ENCODE measurements around the gene KRTAP6-1.

KRTAP6-1 gene

DNA sequence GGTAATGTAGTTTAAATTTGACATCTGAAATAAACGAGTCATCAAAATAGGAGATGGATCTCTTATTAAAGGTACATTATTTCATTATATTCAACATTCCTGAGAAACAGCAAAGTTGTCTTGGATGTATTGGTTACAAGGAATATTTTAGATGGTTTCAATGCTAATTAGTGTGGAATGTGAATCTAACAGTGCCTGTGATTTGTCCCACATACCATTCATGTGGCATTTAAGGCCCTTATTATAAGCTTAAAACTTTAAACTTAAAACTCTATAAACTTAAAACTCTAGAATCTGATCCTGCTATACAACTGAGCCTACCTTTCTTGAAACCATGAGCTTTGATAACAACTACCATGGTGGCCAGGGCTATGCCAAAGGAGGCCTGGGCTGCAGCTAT lies 12.9 kb downstream of the KRTAP6-1 start, which contains the start of gene KRTAP22-1:
TSS of gene KRTAP22-1 (plus strand) at position 301 of the 400 bp plus-strand sequence.
- H3K4me3 Mint-ChIP-seq = no peak within 1 kb of the TSS
- H3K4me1 Mint-ChIP-seq = no peaks in the 10 kb centered on the region
- peaks cover 8% of the 10 kb centered on the region for H3K9me3 Mint-ChIP-seq
- ATAC-seq (no peak), DNase-seq (ENCODE audit: low spot score in 2 of 2) (no peak)
- H3K36me3 Mint-ChIP-seq = no peaks in the 10 kb centered on the region
- no peak within 1 kb of the TSS for H3K27ac Mint-ChIP-seq

DNA sequence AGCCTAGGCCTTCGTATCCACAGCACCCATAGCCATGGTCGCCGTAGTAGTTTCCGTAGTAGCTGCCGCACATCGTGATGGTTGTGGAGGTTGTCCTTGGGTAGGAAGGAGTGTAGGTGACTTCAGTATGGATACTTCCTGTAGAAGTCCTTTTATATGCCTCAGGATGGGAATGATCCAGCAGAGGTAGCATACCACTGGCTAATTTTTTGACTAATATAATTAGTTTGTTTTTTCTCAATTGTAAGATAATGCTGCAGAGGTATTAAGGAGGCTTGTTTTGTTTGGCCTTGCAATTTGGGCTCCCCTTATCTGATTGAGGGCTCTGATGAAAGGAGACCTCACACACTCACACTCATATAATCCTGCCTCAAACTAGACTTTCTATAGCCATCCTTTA lies 14.9 kb downstream of the KRTAP6-1 start, which contains the start of gene KRTAP6-2:
TSS of gene KRTAP6-2 (minus strand) at position 101 of the 400 bp plus-strand sequence. CDS start at position 73, 28 bp downstream.
- Mint-ChIP-seq H3K9me3 (peaks cover 8% of the 10 kb centered on the region), H3K36me3 (no peaks in the 10 kb centered on the region), H3K4me3 (no peak within 1 kb of the TSS), H3K27ac (no peak within 1 kb of the TSS), H3K4me1 (no peaks in the 10 kb centered on the region)
- DNase-seq (ENCODE audit: low spot score in 2 of 2) (no peak), ATAC-seq (no peak)

DNA sequence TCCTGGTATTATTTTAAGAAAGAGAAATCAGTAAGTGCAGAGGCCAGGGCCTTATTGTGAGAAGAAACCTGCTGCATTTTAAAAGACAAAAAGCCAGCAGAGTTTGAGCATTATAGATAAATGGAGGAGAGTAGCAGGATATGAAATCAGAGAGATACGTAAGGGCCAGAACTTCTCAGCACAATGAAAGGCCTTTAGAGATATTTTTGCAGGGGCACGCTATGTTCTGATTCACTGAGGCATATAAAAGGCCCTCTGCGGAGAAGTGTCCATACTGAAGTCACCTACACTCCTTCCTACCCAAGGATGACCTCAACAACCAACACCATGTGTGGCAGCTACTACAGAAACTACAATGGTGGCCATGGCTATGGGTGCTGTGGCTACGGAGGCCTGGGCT lies 21.6 kb downstream of the KRTAP6-1 start, which contains the start of gene KRTAP6-3:
TSS of gene KRTAP6-3 (plus strand) at position 301 of the 400 bp plus-strand sequence. CDS start at position 307, 6 bp downstream.
- Mint-ChIP-seq H3K9me3 (peaks cover 4% of the 10 kb centered on the region), H3K4me3 (no peak within 1 kb of the TSS), H3K36me3 (no peaks in the 10 kb centered on the region), H3K27ac (no peak within 1 kb of the TSS), H3K4me1 (no peaks in the 10 kb centered on the region)
- ATAC-seq (no peak), DNase-seq (ENCODE audit: low spot score in 2 of 2) (no peak)

DNA sequence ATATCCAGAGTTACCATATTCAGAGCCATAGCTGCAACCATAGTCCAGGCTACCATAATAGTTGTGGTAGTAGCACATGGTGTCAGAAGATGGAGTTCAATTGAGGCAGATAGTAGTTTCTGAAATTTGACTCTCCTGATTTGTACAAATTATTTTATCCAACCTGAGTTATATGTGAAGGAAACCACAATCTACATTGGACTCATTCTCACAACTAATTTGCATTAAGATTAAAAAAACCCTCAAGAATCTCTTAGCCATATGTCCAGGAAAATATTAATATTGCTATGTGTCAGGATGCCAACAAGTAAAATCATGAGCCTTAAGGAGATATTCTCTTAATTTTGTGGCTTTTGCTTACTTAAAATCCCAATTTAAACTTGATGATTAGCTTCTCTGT lies 23.4 kb downstream of the KRTAP6-1 start, which contains the start of gene KRTAP22-2:
TSS of gene KRTAP22-2 (minus strand) at position 101 of the 400 bp plus-strand sequence.
- H3K4me1 Mint-ChIP-seq = no peaks in the 10 kb centered on the region

DNA sequence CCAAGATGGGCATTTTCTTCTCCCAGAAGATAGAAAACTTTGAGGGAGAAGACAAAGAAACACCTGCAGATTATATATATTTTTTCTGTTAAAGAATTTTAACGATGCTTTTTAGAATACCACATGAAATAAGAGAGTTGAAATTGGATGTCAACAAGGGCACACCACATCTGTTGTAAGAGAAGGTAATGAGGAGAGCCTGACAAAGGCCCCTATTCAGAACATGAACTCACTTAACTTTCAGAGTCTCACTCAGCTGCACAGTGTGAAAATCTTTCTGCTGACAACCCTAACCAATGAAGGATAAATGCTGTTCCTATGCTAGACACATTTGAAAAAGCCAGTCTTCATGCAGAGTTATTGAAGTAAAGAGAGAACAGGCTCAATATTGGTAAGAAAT lies 30.9 kb downstream of the KRTAP6-1 start:
- no peak overlapping the region for H3K4me3 Mint-ChIP-seq
- no peak for ATAC-seq
- H3K36me3 Mint-ChIP-seq = no peaks in the 10 kb centered on the region
- no peak for DNase-seq (ENCODE audit: low spot score in 2 of 2)
- no peak overlapping the region for H3K27ac Mint-ChIP-seq
- H3K4me1 Mint-ChIP-seq = no peaks in the 10 kb centered on the region
- H3K9me3 Mint-ChIP-seq = peaks cover 7% of the 10 kb centered on the region

More for the DNA sequence above, 23.4 kb downstream of the KRTAP6-1 start, which contains the start of gene KRTAP22-2:
- Mint-ChIP-seq H3K36me3 (no peaks in the 10 kb centered on the region), H3K27ac (no peak within 1 kb of the TSS), H3K4me3 (no peak within 1 kb of the TSS), H3K9me3 (peaks cover 4% of the 10 kb centered on the region)
- ATAC-seq (no peak), DNase-seq (ENCODE audit: low spot score in 2 of 2) (no peak)

DNA sequence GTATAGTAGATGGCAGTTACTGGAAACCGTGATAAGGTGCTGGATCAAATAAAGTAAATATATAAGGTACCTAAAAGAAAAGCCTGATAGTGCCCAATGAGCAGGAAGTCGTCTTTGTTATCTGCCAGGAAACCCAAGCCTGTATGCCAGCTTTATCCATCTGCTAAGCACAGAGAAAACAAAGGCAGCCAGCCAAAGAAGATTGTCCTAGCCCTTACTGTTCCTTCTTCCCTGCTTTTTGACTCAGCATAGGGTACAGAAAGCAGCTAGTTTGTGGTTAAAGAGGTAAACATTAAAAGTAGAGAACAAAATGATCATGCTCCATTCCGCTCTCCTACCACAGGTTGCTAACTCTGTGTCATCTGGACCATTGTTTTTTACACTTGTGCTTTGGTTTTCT lies 33.6 kb downstream of the KRTAP6-1 start:
- H3K27ac Mint-ChIP-seq = no peak overlapping the region
- peaks cover 10% of the 10 kb centered on the region for H3K9me3 Mint-ChIP-seq
- no peaks in the 10 kb centered on the region for H3K36me3 Mint-ChIP-seq
- ATAC-seq (no peak), DNase-seq (ENCODE audit: low spot score in 2 of 2) (no peak)
- no peaks in the 10 kb centered on the region for H3K4me1 Mint-ChIP-seq
- H3K4me3 Mint-ChIP-seq = no peak overlapping the region

DNA sequence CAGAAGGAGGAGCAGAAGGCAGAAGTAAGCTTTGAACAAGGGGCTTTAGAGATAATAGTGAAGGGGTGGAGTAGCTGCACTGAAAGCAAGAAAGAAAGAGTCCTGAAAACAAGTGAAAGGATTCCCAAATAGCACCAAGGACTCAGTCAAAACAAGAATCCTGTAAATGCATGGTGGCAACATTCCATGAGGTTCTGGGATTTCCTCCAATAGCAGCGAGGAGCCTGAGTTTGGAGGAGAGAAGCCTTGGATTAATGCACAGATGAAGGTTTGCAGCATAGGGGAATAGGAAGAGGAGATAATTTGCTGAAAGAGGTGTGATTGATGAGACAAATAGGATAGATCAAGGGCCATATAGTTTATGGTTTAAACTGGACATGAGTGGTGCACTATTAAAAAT lies 34.4 kb downstream of the KRTAP6-1 start:
- Mint-ChIP-seq H3K4me1 (no peaks in the 10 kb centered on the region), H3K36me3 (no peaks in the 10 kb centered on the region), H3K27ac (no peak overlapping the region), H3K9me3 (peaks cover 3% of the 10 kb centered on the region), H3K4me3 (no peak overlapping the region)
- no peak for DNase-seq (ENCODE audit: low spot score in 2 of 2)
- no peak for ATAC-seq

DNA sequence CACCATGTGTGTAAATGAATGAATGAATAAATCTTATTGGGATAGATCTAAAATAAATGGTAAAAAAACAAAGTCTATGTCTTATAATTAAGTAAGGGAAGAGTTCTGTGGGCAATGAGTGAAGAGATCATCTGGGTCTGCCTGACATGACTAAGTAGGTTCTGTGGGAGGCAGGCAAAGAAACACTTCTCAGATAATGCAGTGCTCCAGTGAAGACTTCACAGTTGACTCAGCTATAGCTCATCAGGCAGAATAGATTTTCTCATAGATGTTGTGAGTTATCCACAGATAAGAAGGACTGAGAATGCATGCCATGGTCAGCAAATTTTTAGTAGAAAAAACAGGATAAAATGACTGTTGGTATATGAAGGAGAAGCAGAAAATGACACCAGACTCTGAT lies 36.0 kb downstream of the KRTAP6-1 start:
- H3K4me1 Mint-ChIP-seq = no peaks in the 10 kb centered on the region
- ATAC-seq = no peak
- no peak for DNase-seq (ENCODE audit: low spot score in 2 of 2)
- H3K4me3 Mint-ChIP-seq = no peak overlapping the region
- H3K27ac Mint-ChIP-seq = no peak overlapping the region
- H3K9me3 Mint-ChIP-seq = peaks cover 6% of the 10 kb centered on the region
- H3K36me3 Mint-ChIP-seq = no peaks in the 10 kb centered on the region

DNA sequence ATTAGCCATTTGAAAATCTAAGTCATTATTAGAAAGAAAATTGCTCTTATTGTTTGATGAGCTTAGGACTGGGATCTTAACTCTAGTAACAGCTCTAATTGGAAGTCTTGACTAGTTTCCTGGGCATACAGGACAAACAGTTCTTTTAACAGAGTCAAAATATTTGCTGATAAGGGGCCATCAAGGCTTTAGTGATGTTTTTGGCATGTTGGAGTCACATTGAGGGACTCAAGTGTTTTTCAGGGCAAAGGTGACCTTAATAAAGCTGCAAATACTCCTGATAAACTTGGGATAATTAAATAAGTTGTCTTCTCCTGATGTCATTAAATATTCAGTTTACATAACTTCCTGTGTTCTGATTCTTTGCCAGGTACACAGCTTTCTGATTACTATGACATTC lies 46.1 kb downstream of the KRTAP6-1 start:
- DNase-seq (ENCODE audit: low spot score in 2 of 2) = no peak
- no peak overlapping the region for H3K4me3 Mint-ChIP-seq
- peaks cover 2% of the 10 kb centered on the region for H3K9me3 Mint-ChIP-seq
- H3K4me1 Mint-ChIP-seq = no peaks in the 10 kb centered on the region
- ATAC-seq = no peak
- H3K27ac Mint-ChIP-seq = no peak overlapping the region
- no peaks in the 10 kb centered on the region for H3K36me3 Mint-ChIP-seq

DNA sequence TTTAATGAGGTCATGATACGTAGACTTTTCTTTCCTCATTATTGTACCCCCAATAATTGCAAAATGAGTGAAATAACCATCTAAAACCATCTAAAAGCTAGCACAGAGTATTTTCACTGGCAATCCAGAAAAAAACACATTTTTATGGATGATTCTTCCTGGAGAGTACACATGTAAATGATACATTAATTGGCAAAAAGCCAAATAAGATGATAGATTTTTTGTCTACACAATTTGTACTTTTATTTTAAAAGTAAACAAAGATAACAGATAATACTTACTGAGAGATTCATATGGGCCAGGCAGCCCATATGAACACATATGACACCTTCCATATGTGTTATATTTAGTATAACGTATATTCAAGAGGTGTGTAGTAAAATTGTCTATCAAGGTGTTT lies 50.1 kb downstream of the KRTAP6-1 start:
- Mint-ChIP-seq H3K27ac (no peak overlapping the region), H3K36me3 (no peaks in the 10 kb centered on the region), H3K4me3 (no peak overlapping the region), H3K9me3 (peaks cover 5% of the 10 kb centered on the region), H3K4me1 (no peaks in the 10 kb centered on the region)
- DNase-seq (ENCODE audit: low spot score in 2 of 2) = no peak
- no peak for ATAC-seq

Data from stimulated activated effector memory CD8-positive, alpha-beta T cell treated with anti-CD3 and anti-CD28 coated beads, Interleukin-12 subunit alpha, Interleukin-12 subunit beta, amount 100 ng/mL, for 72 hours (primary cell).